ENCODE data around the gene KIAA0513.

DNA sequence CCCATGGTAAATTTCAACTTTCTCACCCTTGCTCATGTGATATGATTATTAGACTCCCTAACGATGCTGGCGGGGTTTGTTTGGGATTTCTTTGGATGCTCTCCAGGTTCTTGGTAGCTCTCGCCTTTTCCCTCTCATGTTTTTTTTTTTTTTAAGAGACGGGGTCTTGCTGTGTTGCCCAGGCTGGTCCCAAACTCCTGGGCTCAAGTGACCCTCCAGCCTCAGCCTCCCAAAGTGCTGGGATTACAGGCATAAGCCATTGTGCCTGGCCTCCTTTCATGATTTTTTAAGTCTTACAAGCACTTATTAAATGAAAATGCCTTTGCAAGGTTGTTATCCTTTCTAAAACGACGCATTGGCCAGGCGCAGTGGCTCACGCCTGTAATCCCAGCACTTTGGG is 24.1 kb downstream of the KIAA0513 start:
- TF ChIP-seq ATF3 (IDR thresholded peaks at IDR 0.05), result no peak
- TF ChIP-seq, protein P1, sequence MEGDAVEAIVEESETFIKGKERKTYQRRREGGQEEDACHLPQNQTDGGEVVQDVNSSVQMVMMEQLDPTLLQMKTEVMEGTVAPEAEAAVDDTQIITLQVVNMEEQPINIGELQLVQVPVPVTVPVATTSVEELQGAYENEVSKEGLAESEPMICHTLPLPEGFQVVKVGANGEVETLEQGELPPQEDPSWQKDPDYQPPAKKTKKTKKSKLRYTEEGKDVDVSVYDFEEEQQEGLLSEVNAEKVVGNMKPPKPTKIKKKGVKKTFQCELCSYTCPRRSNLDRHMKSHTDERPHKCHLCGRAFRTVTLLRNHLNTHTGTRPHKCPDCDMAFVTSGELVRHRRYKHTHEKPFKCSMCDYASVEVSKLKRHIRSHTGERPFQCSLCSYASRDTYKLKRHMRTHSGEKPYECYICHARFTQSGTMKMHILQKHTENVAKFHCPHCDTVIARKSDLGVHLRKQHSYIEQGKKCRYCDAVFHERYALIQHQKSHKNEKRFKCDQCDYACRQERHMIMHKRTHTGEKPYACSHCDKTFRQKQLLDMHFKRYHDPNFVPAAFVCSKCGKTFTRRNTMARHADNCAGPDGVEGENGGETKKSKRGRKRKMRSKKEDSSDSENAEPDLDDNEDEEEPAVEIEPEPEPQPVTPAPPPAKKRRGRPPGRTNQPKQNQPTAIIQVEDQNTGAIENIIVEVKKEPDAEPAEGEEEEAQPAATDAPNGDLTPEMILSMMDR (IDR thresholded peaks at IDR 0.05 in 2 of 3, conservative IDR thresholded peaks at IDR 0.05 in 1 of 3; ENCODE audit: borderline replicate concordance in 1 of 3, insufficient read depth in 1 of 3, low read depth in 2 of 3, low read length in 2 of 3), result no peak
- TF ChIP-seq EZH2 (IDR thresholded peaks at IDR 0.05), result no peak
- no peak for TF ChIP-seq YY1 (IDR thresholded peaks at IDR 0.05; ENCODE audit: extremely low read depth, insufficient replicate concordance, low read depth, low read length)
- no peak for TF ChIP-seq POLR2A (IDR thresholded peaks at IDR 0.05; ENCODE audit: borderline replicate concordance, extremely low read depth, insufficient read depth, insufficient read length)
- TF ChIP-seq FOSL1 (IDR thresholded peaks at IDR 0.05; ENCODE audit: low read depth), result no peak
- TF ChIP-seq REST (IDR thresholded peaks at IDR 0.05; ENCODE audit: low read depth), result no peak
- no peak for TF ChIP-seq EGR1 (IDR thresholded peaks at IDR 0.05; ENCODE audit: low read depth)
- no peak for TF ChIP-seq SP1 (IDR thresholded peaks at IDR 0.05; ENCODE audit: low read depth)
